Neuronal stem cell (in vitro differentiated cells): ENCODE data around the gene LGALS13. TPM values are rescaled to one million over a fixed set of nuclear protein-coding genes. Genes with fewer than 3 reads are reported as not detected.

ENCODE experiments used
- DNase-seq: peaks from one replicate; pipeline ENCODE4 v3.0.0-alpha.2; 2013; ENCODE audit warnings: low spot score
- H2AFZ ChIP-seq: one replicate; pipeline ENCODE4 v1.6.1; 2013; ENCODE audit warnings: mild to moderate bottlenecking, low read length, inconsistent platforms
- H2AK5ac ChIP-seq: 2 replicates; pipeline ENCODE4 v1.6.1; 2013; ENCODE audit warnings: low read depth, mild to moderate bottlenecking, inconsistent platforms, low read length, moderate library complexity, mixed read lengths
- H2BK120ac ChIP-seq: 2 replicates; pipeline ENCODE4 v1.6.1; 2013; ENCODE audit warnings: low read depth, mild to moderate bottlenecking, inconsistent platforms, low read length, moderate library complexity, mixed read lengths
- H2BK12ac ChIP-seq: one replicate; pipeline ENCODE4 v1.6.1; 2013; ENCODE audit warnings: low read length, inconsistent platforms
- H2BK15ac ChIP-seq: 2 replicates; pipeline ENCODE4 v1.6.1; 2013; ENCODE audit warnings: mild to moderate bottlenecking, low read length, inconsistent platforms, mixed read lengths
- H2BK5ac ChIP-seq: one replicate; pipeline ENCODE4 v1.6.1; 2013; ENCODE audit warnings: inconsistent platforms, mild to moderate bottlenecking, low read length, moderate library complexity
- H3K14ac ChIP-seq: one replicate; pipeline ENCODE4 v1.6.1; 2013; ENCODE audit warnings: low read length, inconsistent platforms
- H3K18ac ChIP-seq: 2 replicates; pipeline ENCODE4 v1.6.1; 2013; ENCODE audit warnings: low read length, inconsistent platforms
- H3K23ac ChIP-seq: 2 replicates; pipeline ENCODE4 v1.6.1; 2013; ENCODE audit warnings: low read depth, mild to moderate bottlenecking, mixed read lengths, low read length, inconsistent platforms; ENCODE audit not compliant: poor library complexity
- H3K27ac ChIP-seq: replicated peaks from 3 replicates; pipeline ENCODE4 v1.5.1; 2013; ENCODE audit warnings: low read length, inconsistent platforms
- H3K27me3 ChIP-seq, 3 experiments: 2 replicates each; pipeline ENCODE4 v1.6.1; 2013; ENCODE audit warnings: low read length in 3 of 3, mild to moderate bottlenecking in 2 of 3, inconsistent platforms in 1 of 3, low read depth in 1 of 3, mixed read lengths in 1 of 3, moderate library complexity in 1 of 3; ENCODE audit not compliant: control insufficient read depth in 3 of 3, insufficient read depth in 3 of 3
- H3K36me3 ChIP-seq, 2 donors: replicated peaks in 1 of 2; 2 replicates each; pipeline ENCODE4 v1.6.1; 2013; ENCODE audit warnings: low read length in 2 of 2; ENCODE audit not compliant: control insufficient read depth in 2 of 2, insufficient read depth in 2 of 2
- H3K4ac ChIP-seq: 2 replicates; pipeline ENCODE4 v1.6.1; 2013; ENCODE audit warnings: inconsistent platforms, mild to moderate bottlenecking, low read length, moderate library complexity
- H3K4me1 ChIP-seq, 2 donors: 1 replicate in 1 of 2; 2 replicates in 1 of 2; pipeline ENCODE4 v1.6.1; 2013; ENCODE audit warnings: low read length in 2 of 2, low read depth in 1 of 2; ENCODE audit not compliant: control insufficient read depth in 2 of 2, insufficient read depth in 1 of 2
- H3K4me2 ChIP-seq: one replicate; pipeline ENCODE4 v1.6.1; 2013; ENCODE audit warnings: mild to moderate bottlenecking, low read length, inconsistent platforms; ENCODE audit not compliant: insufficient read depth, poor library complexity, severe bottlenecking
- H3K4me3 ChIP-seq, 2 donors: 2 replicates each; pipeline ENCODE4 v1.5.1; 2013; ENCODE audit warnings: low read length in 2 of 2, mild to moderate bottlenecking in 2 of 2, inconsistent platforms in 1 of 2, moderate library complexity in 1 of 2
- H3K79me1 ChIP-seq: one replicate; pipeline ENCODE4 v1.6.1; 2013; ENCODE audit warnings: low read depth, mild to moderate bottlenecking, inconsistent platforms, low read length, moderate library complexity
- H3K9ac ChIP-seq: one replicate; pipeline ENCODE4 v1.6.1; 2013; ENCODE audit warnings: mild to moderate bottlenecking, low read depth, low read length, inconsistent platforms; ENCODE audit not compliant: poor library complexity
- H3K9me3 ChIP-seq, 2 donors: replicated peaks in 1 of 2; 2 replicates each; pipeline versions ENCODE3 to v1.6.1; 2013; ENCODE audit warnings: low read length in 2 of 2, mild to moderate bottlenecking in 2 of 2, inconsistent platforms in 1 of 2, low read depth in 1 of 2, mixed read lengths in 1 of 2, moderate library complexity in 1 of 2; ENCODE audit not compliant: control insufficient read depth in 2 of 2, insufficient read depth in 1 of 2
- H4K8ac ChIP-seq: one replicate; pipeline ENCODE4 v1.6.1; 2013; ENCODE audit warnings: low read depth, mild to moderate bottlenecking, inconsistent platforms, low read length, moderate library complexity
- H4K91ac ChIP-seq: one replicate; pipeline ENCODE4 v1.6.1; 2013; ENCODE audit warnings: low read length, low read depth, mild to moderate bottlenecking, inconsistent platforms; ENCODE audit not compliant: poor library complexity
- WGBS, 2 donors: extraction: QIAGEN DNeasy Blood & Tissue Kit; methylation state at CpG; one replicate each; pipeline ENCODE4 v1.1.7; 2013; ENCODE audit warnings: missing lambda C conversion rate in 2 of 2, mixed read lengths in 1 of 2; ENCODE audit not compliant: insufficient read length in 2 of 2, insufficient replicate concordance in 1 of 2; ENCODE audit errors: extremely low coverage in 2 of 2; 5-methylcytosine and 5-hydroxymethylcytosine counted together
- polyA plus RNA-seq, 2 experiments: library from polyadenylated mRNA; stranded (reverse); fragments of 200-250 nt; gene quantifications; one replicate each; pipeline ENCODE4 v1.2.3, GENCODE V29; 2013

The LGALS13 gene
- not detected for polyA plus RNA-seq (2013, experiment 1 of 2)
- not detected for polyA plus RNA-seq (2013, experiment 2 of 2)

- Histone ChIP-seq H3K4me1 (no peaks in the 10 kb centered on the region), H2BK15ac (no peak within 1 kb of the TSS), H4K91ac (no peak within 1 kb of the TSS), H3K36me3 (no peaks in the 10 kb centered on the region), H3K4me2 (no peak within 1 kb of the TSS), H3K9me3 (peaks cover 0 to 2% of the 10 kb centered on the region in 2 donors), H2AK5ac (no peak within 1 kb of the TSS), H3K27ac (no peak within 1 kb of the TSS), H3K4me3 (peak within 1 kb of the TSS in 1 of 2 donors; percentile 63), H2AFZ (no peak within 1 kb of the TSS), H4K8ac (peak within 1 kb of the TSS; percentile 1), H2BK5ac (no peak within 1 kb of the TSS), H2BK120ac (no peak within 1 kb of the TSS), H3K79me1 (no peaks in the 10 kb centered on the region), H3K18ac (no peak within 1 kb of the TSS), H2BK12ac (no peak within 1 kb of the TSS), H3K14ac (no peak within 1 kb of the TSS), H3K27me3 (peaks cover 0 to 6% (median 0%) of the 10 kb centered on the region in 3 experiments), H3K4ac (no peak within 1 kb of the TSS), H3K9ac (no peak within 1 kb of the TSS), H3K23ac (no peak within 1 kb of the TSS)
- no CpG with 5 or more reads among the region's 5 CpGs for WGBS, 2 donors
- no peak for DNase-seq
These were observed at the start of gene LGALS13 for GRCh38 chr19:39602224-39602623. Gene LGALS13, plus strand, starts transcription at chr19:39602524. Its CDS starts 45 bp downstream, at chr19:39602569.

GRCh38 chr19:39553082-39553652 is 49.2 kb upstream of the LGALS13 start:
- H3K27me3 ChIP-seq, result peaks cover 0 to 27% (median 0%) of the 10 kb centered on the region in 3 experiments
- H3K9ac ChIP-seq, result no peak overlapping the region

GRCh38 chr19:39554701-39555311 is 47.5 kb upstream of the LGALS13 start:
- Histone ChIP-seq H2AFZ (no peak overlapping the region), H3K27me3 (peaks cover 0 to 33% (median 0%) of the 10 kb centered on the region in 3 experiments), H4K8ac (no peak overlapping the region), H2BK120ac (no peak overlapping the region), H3K36me3 (no peaks in the 10 kb centered on the region), H2BK12ac (no peak overlapping the region), H3K23ac (no peak overlapping the region), H3K18ac (no peak overlapping the region), H2BK5ac (no peak overlapping the region), H3K9me3 (no peaks in the 10 kb centered on the region), H4K91ac (no peak overlapping the region), H3K27ac (no peak overlapping the region), H3K14ac (no peak overlapping the region), H3K4me2 (no peak overlapping the region), H3K9ac (no peak overlapping the region), H3K4me3 (no peak overlapping the region), H2AK5ac (no peak overlapping the region), H3K79me1 (no peaks in the 10 kb centered on the region), H3K4ac (no peak overlapping the region), H2BK15ac (no peak overlapping the region), H3K4me1 (no peaks in the 10 kb centered on the region)
- no peak for DNase-seq
- no CpG with 5 or more reads among the region's 4 CpGs for WGBS, 2 donors

More at GRCh38 chr19:39553082-39553652, 49.2 kb upstream of the LGALS13 start:
- no peak overlapping the region for H4K91ac ChIP-seq
- no peak overlapping the region for H3K4me2 ChIP-seq
- no peak overlapping the region for H2AFZ ChIP-seq
- H3K36me3 ChIP-seq, result no peaks in the 10 kb centered on the region
- H3K14ac ChIP-seq, result no peak overlapping the region
- no peak overlapping the region for H4K8ac ChIP-seq
- no peak overlapping the region for H3K23ac ChIP-seq
- H3K79me1 ChIP-seq, result no peaks in the 10 kb centered on the region
- H2BK5ac ChIP-seq, result no peak overlapping the region
- WGBS, 2 donors, result no CpG with 5 or more reads among the region's 7 CpGs
- H2BK120ac ChIP-seq, result no peak overlapping the region
- H2BK12ac ChIP-seq, result no peak overlapping the region
- no peaks in the 10 kb centered on the region for H3K9me3 ChIP-seq
- H3K4ac ChIP-seq, result no peak overlapping the region
- no peak overlapping the region for H3K18ac ChIP-seq
- H3K4me1 ChIP-seq, result no peaks in the 10 kb centered on the region
- H3K27ac ChIP-seq, result no peak overlapping the region
- DNase-seq, result no peak
- no peak overlapping the region for H2BK15ac ChIP-seq
- no peak overlapping the region for H2AK5ac ChIP-seq
- H3K4me3 ChIP-seq, result no peak overlapping the region

GRCh38 chr19:39555883-39556282 is 46.4 kb upstream of the LGALS13 start:
- no peak overlapping the region for H3K23ac ChIP-seq
- no peak overlapping the region for H3K4me2 ChIP-seq
- H2BK5ac ChIP-seq, result no peak overlapping the region
- H3K18ac ChIP-seq, result no peak overlapping the region
- no peak overlapping the region for H3K14ac ChIP-seq
- H4K8ac ChIP-seq, result no peak overlapping the region
- H3K79me1 ChIP-seq, result no peaks in the 10 kb centered on the region
- H2AFZ ChIP-seq, result no peak overlapping the region
- H3K9ac ChIP-seq, result no peak overlapping the region
- no peak for DNase-seq
- H3K4ac ChIP-seq, result no peak overlapping the region
- H3K36me3 ChIP-seq, result no peaks in the 10 kb centered on the region
- H2BK15ac ChIP-seq, result no peak overlapping the region
- no peak overlapping the region for H3K27ac ChIP-seq
- H3K4me1 ChIP-seq, result no peaks in the 10 kb centered on the region
- H2BK120ac ChIP-seq, result no peak overlapping the region
- no peak overlapping the region for H2BK12ac ChIP-seq
- peaks cover 0 to 33% (median 0%) of the 10 kb centered on the region in 3 experiments for H3K27me3 ChIP-seq
- no peak overlapping the region for H3K4me3 ChIP-seq
- no peak overlapping the region for H2AK5ac ChIP-seq
- no peak overlapping the region for H4K91ac ChIP-seq
- H3K9me3 ChIP-seq, result no peaks in the 10 kb centered on the region
- WGBS, 2 donors, result no CpG with 5 or more reads among the region's 1 CpG
